DMS53 treated with DMSO at 0.1 percent for 48 hours (cell line): ENCODE results near the gene PRKN.
"Not testable (repeated sequence)": the region's sequence is repeated elsewhere in the genome, so short reads cannot be mapped to it uniquely, and the experiment has no call there.

Experiments
- DNase-seq: peaks from one replicate; lab custom pipeline; 2025; ENCODE audit not compliant: unreplicated experiment; lab: John Stamatoyannopoulos, UW

The PRKN gene

DNA sequence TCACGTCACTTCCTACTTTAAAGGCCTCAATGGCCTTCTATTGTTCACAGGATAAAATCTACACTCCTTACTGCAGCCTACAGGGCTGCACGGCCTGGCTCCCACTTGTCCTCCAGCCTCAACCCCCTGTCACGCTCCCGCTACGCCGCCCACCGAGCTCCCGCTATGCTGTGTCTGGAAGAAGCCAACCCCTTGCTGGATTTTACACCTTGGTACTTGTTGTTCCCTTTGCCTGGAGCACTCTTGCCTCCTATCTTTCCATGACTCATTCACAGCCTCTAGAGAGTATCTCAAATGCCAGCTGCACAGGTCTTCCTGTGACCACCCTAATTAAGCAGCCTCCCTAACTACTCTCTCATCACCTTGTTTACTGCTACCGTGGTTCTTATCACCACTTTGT lies 259.9 kb downstream of the PRKN start:
- no peak for DNase-seq

DNA sequence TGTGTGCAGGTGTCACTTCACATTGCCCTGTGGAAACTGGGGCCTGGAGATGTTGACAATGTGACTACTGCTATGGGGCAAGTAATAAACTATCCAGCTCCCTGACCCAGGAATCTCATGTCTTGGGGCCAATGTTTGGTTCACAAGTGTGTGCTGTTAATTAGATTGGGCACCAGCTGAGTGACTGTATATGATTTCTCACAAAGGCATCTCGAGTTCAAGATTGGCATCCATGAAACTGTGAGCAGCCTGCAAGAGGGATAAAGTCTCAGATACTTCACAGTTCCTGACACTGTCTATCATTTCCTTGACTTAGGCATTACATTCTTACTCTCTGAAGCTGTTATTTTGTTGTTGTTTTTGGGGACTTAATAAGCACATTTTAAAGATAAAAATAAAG lies 264.0 kb downstream of the PRKN start:
- DNase-seq, result no peak

DNA sequence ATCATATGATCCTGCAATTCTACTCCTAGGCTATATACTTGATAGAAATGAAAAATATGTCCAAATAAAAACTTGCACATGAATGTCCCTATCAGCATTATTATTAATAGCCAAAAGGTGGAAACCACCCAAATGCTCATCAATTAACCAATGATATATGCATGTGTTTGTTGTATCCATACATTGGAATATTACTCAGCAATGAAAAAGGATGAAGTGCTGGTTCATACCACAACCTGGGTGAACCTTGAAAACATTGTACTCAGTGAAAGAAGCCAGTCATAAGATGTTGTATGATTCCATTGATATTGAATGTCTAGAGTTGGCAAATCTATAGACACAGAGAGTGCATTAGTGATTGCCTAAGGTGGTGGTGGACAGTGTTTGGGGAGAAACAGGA lies 267.6 kb downstream of the PRKN start:
- DNase-seq, result no peak

DNA sequence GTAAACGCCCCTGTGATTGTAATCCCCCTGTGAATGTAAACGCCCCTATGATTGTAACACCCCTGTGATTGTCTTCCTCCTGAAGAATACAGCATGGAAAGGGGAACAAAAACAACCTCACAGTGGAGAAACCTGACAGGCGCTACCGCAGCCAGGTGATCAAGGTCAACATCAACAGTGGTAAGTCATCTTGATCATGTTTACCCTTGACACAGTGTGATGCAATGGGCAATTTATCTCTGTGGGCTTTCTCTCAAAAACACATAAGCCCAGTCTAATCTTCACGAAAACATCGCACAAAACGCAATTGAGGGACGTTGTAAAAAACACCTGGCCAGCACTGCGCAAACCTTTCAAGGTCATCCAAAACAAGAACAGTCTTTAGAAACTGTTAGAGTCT lies 277.2 kb downstream of the PRKN start:
- no peak for DNase-seq

DNA sequence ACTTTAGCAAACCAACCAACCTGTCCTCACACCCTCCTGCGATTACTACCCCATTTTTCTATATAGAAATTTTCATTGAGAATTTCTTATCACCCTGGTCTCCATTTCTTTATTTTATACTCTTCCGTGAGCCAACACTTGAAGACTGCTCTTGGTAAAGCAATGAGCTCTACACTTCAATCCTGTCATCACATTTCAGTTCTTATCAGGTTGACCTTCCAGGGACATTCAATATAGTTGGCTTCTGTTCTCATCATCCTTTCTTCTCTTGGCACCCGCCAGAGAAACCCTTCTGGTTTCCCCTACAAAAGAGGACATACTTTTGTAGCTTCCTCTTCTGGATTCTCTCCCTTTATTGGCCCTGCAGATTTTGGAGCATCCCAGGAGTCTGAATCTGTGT lies 279.3 kb downstream of the PRKN start:
- DNase-seq, result no peak

DNA sequence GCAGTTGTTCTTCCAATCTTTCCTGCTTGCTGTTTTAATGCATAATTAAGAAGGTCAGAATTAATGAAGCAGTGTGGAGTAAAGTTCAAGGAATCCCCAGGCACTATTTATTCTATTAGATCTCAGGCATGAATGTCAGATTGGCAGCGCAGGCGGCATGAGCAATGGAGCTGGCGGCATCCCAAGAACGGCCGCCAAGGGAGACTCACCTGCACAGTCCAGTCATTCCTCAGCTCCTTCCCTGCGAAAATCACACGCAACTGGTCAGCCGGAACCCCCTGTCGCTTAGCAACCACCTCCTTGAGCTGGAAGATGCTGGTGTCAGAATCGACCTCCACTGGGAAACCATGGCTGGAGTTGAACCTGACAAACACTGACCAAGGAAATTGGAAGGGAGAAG lies 284.5 kb downstream of the PRKN start:
- DNase-seq, result no peak

DNA sequence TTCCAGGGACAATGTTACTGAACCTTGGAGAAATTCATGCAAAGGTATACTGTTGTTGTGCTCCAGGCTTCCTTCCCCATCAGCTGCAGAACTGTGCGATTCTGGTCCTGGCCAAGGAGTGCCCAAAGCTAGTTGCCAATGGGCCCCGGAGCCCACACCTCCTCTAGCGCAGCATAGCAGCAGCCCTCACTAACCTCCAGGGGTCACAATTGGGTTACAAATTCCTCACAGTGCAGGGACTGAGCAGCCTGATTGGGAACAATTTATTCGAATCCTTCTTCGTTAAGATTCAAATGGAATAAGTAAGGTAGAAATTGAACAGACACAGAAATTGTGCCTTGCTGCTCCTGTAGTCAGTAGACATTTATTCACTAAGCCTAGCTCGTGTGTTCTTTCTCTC lies 284.9 kb downstream of the PRKN start:
- no peak for DNase-seq

DNA sequence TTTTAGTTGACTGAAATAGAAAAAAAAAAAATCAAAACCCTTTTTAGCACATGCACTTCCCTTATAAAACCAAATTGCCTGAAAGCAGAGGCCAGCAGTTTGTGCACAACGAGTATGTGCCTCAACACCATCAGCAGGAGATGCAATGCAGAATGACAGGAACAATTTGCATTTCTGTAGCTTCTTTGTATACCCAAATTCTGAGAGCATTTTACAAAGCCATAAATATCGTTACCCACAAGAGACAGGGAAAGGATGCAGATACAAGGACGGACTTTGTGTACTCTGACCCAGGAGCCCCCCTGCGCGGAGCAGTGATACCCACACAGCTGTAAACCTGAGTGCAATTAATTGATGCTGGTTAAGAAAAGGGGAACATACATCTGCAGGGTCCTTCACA lies 285.6 kb downstream of the PRKN start:
- no peak for DNase-seq

DNA sequence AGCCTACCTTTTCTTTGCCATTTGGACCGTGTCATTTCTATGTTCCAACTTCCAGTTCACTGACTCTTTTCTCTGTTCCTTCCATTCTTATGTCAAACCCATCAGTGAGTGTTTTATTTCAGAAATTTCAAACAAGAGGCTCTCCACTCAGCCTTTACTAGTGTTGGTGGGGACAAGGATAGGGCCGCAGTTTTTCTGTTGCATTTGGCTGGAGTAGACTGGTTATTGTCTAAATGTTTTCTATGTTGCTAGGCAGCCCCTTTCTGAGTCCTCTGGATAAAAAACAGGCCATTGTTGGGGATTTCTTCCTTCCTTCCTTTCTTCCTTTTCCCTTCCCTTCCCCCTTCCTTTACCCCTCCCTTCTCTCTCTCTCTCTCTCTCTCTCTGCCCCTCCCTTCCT lies 288.6 kb downstream of the PRKN start:
- DNase-seq, result no peak

DNA sequence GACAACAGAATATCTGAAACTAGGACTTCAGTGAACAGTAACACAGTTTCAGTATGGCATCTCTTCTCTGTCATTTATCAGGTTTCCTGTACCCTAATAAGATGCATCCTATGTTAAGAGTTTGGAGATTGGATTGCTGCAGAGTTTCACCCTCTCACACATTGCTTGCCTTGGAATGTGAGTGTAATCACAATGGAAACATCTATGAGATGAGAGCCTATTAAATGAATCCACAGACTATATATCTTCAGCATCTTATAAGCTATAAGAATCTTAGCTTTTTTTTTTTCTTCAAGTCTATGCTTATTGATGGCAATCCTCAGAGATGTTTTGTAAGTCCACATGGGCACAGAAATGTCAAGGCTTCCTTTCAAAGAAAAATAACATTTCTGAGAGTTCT lies 292.5 kb downstream of the PRKN start:
- DNase-seq, result no peak

DNA sequence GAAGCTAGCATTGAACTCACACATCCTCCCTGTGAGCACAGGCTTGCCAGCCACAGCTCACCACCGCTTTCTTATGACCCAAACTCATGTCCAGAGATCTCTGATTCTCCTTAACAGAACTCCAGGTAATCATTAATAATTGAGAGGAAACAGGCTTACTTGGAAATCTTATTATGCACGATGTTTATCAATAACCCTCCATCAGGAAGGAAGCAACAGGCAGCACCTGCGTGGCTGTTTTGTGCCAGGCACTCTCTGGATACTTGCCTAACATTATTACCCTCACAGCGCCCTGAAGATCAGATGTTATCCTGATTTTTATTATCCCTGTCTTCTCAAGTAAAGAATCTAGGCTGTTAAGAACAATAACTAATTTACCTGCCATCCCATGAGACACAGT lies 306.6 kb downstream of the PRKN start:
- DNase-seq, result no peak

DNA sequence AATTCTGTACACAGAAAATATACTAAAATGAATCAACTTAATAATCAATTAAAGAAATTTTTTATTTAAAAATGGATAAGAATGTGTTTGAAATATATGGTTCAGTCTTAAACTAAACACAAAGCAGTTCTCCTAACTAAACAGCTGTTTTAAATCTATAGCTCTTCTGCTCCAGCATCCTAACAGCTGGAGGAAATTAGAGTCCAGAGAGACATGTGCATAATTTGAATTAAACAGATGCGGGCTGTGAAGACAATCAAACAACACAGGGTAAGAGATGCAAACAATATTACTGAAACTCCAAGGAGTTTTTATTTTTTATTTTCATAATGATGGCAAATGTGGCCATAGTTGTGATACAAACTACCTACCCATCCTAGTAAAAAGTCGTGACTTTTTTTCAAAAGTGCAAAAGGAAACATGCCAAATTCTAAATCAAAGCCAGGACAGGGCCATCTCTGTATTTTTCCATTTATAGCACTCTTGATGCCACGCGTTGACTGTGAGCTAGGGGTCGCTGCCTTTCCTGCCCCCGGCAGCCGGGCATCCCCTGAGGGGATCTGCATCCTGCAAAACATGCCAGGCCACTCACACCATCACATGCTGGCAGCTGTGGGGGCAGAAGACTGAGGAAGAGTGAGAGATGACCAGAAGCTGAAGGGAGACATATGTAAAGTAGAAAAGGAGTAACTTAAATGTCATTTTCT lies 310.6 kb downstream of the PRKN start:
- no peak for DNase-seq

DNA sequence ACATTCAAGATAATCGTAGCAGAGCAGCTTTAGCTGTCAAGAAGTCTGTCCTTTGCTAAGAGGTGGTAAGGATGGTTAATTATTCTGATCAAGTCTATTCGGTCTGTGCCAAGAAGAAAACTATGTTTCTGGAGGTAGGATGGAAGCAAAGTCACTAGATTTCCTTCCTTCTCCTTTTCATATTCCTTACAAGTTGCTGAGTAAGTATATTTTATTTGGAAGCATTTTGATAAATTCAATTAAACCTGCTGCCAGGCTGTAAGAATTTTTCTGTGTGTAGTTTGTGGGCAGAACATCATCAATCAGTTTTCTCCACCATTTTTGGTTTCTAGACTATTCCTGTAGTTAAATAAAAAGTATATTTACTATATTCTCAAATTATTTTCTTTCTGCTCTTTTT lies 311.3 kb downstream of the PRKN start:
- no peak for DNase-seq

DNA sequence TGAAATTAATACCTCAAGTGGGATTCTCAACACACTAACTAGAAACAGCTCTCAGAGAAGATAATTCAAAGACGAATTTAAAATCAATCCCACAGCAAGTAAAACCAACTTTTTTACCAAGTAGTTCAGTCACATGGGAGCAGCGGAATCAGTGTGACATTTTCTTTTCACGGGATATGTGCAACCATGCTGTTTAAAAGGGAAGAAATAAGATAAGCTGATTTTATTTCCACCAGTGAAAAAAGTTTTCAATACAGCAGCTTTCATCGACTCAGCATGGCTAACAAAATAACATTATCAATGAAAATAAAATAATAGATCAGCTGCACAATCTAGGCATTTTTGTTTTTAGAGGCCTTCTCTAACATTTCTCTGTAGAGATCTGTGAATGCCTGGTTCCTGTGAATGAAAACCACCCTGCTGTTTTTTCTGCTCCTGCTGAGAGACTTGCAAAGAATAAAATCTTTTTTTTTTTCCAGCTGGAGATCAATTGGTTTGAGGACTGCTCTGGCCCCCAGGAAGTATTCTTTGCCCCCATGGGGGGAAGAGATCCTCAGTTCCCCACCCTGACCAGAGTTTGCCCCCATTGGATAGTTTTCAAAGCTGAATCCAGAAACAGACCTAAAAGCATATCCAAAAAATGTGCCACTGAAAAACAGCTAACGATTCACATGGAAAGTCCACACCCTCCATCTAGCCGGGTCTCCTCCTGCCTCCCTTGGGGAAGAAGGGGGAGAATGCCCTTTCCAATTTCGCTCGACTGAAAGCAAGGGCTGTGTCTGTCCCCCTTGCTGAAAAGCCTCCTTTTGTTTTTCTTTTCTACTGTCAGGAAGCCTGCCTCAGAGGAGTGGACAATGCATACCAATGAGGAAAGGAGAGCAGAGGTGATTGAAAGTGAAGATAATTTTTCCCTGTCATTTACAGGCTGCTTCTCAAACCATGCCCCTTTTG lies 317.6 kb downstream of the PRKN start:
- DNase-seq, result no peak

DNA sequence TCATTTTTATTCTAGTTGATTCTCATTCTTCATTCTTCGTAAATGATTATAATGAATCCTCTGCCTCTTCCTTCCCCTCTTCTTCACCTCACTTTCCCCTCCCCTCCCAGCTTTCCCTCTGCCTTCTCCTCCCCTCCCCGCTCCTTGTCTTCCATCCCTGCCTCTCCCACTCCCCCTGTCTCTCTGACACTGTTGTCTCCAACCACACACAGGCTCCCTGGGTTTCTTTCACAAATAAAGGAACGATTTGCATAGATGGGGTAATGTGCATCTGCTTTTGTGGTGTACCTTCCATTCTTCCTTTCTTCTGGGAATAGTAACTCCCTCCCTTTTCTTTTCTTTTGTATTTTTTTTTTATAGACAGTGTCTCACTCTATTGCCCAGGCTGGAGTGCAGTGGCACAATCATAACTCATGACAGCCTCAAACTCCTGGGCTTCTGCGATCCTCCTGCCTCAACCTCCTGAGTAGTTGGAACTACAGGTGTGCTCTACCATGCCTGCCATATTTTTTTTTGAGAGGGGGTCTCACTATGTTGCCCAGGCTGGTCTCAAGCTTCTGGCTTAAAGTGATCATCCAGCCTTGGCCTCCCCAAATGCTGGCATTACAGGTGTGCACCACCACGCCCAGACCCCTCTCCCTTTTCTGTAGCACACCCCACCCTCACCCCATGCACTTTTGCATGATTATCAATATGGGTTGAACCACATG lies 318.6 kb downstream of the PRKN start:
- no peak for DNase-seq

DNA sequence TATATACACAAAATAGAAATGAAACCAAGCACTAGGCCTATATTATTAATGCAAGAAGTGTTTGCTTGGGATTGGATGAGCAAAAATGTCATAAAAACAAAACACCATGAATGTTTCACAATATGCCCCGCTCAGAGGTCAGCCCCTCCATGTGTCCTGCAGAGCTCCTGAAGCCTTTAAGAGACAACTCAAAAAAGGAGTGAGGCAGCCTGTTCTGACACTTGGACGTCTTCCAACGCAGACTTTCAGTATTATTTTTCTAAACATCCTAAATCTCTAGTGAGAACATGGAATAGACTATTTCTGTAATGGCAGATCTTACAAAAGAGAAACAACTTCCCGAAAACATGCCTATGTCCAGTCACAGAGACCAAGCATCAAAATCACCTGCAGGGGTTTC lies 322.6 kb downstream of the PRKN start:
- no peak for DNase-seq

DNA sequence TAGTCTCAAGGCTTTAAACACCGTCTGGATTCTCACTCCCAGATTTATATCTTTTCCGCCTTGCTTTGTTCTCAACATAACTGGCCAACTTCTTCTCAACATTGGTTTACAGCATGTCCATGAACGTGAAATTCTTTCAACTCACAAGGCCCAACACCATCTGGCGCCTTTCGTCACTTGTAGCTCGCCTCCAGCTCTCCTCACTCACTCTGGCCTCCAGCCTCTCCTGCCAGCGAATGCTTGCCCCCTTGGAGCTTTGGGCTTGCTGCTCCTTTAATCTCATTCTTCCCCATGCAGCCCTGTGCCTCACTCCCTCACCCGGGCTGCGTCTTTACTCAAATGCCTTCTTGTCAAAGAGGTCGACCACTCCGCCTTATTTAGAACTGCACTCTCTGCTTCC lies 324.5 kb downstream of the PRKN start:
- no peak for DNase-seq

DNA sequence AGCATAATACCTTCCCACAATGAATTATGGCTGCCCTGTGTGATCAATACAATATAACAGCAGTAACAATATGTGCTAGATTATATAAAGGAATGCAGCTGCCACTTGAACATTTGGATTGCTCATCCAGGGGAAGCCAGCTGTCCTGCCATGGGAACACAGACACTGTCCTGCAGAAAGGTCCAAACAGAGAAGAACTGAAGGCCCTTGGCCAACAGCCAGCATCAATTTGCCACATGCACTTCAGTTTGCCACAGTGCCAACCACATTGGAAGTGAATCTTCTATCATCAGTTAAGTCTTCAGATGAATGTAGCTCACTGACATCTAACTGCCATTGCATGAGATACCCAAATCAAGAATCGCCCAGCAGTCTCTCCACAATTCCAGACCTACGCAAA lies 332.4 kb downstream of the PRKN start:
- DNase-seq, result no peak

DNA sequence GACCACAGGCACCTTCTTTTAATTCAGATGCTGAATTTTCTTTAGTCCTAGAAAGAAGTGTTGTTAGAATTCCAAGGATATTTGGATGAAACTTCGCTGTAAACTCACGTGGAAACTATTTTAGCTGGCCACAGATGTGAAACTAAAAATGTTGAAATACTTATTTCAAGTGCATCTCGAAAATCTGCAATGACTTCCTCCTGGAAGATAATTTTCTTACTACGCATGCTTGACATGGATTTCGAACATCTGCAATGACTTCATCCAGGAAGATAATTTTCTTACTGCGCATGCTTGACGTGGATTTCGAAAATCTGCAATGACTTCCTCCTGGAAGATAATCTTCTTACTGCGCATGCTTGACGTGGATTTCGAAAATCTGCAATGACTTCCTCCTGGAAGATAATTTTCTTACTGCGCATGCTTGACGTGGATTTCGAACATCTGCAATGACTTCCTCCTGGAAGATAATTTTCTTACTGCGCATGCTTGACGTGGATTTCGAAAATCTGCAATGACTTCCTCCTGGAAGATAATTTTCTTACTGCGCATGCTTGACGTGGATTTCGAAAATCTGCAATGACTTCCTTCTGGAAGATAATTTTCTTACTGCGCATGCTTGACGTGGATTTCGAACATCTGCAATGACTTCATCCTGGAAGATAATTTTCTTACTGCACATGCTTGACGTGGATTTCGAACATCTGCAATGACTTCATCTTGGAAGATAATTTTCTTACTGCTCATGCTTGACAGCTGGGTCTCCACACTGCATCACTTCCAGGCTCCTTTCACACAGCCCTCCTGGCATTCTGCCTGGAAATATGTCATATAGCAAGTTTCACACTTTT lies 336.4 kb downstream of the PRKN start:
- not testable (repeated sequence) for DNase-seq

DNA sequence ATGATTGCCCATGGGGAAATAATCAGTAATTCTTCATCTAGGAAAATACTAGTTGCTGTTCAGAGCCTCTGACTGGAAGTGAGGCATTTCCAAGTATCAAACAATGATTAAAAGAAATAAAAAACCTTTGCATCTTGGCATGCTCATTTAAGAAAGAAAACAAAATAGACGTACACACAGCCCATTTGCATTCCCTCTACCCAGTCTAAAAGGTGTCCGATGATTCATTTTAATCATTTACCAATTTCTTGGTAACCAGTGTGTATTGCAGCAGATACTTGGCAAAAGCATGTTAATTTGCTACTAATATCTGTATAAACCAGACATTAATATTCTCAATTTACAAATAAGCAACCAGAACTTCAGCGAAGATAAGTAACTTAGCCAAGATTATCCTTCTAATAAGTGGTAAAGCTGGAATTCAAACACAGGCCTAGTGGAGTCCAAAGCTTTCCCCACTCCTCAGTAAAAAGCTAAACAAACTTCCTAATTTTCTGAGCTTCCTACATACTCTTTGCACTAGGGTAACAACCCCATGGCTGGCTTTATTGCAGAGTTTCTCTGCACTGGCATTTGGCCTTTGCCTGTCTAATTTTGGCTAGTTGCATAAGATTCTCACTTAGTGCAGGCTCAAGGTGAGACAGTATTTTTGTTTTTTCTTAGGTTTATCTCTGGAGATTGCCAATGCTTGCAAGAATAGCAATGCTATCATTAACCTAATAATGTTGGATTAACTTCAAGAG lies 338.1 kb downstream of the PRKN start:
- DNase-seq, result no peak
